Nephron progenitor cell (in vitro differentiated cells): ENCODE measurements around the gene PSME3IP1.
A peak's percentile ranks its signal among the peaks of the same experiment; 100 is the strongest.

Source experiments
- DNase-seq: peaks from one replicate; pipeline ENCODE4 v3.0.0; 2021
- H3K27ac Mint-ChIP-seq: 2 replicates; pipeline ENCODE4 v1.8.0; 2021; ENCODE audit warnings: mild to moderate bottlenecking, moderate library complexity, mixed read lengths
- H3K27me3 Mint-ChIP-seq: 2 replicates; pipeline ENCODE4 v1.8.0; 2021; ENCODE audit warnings: mild to moderate bottlenecking, low read depth, mixed read lengths; ENCODE audit not compliant: poor library complexity
- H3K36me3 Mint-ChIP-seq: 2 replicates; pipeline ENCODE4 v1.8.0; 2021; ENCODE audit warnings: low read depth, mixed read lengths
- H3K4me1 Mint-ChIP-seq: 2 replicates; pipeline ENCODE4 v1.8.0; 2021; ENCODE audit warnings: mixed read lengths
- H3K4me3 Mint-ChIP-seq: 2 replicates; pipeline ENCODE4 v1.8.0; 2021; ENCODE audit warnings: mild to moderate bottlenecking, moderate library complexity, mixed read lengths
- H3K9me3 Mint-ChIP-seq: 2 replicates; pipeline ENCODE4 v1.8.0; 2021; ENCODE audit warnings: mild to moderate bottlenecking, moderate library complexity, mixed read lengths
- CTCF ChIP-seq: fragments of 200-600 bp; sonication (generic); IDR thresholded peaks from 2 replicates; pipeline ENCODE4 v1.5.0; 2021; ENCODE audit warnings: antibody characterized with exemption

Gene PSME3IP1

DNA sequence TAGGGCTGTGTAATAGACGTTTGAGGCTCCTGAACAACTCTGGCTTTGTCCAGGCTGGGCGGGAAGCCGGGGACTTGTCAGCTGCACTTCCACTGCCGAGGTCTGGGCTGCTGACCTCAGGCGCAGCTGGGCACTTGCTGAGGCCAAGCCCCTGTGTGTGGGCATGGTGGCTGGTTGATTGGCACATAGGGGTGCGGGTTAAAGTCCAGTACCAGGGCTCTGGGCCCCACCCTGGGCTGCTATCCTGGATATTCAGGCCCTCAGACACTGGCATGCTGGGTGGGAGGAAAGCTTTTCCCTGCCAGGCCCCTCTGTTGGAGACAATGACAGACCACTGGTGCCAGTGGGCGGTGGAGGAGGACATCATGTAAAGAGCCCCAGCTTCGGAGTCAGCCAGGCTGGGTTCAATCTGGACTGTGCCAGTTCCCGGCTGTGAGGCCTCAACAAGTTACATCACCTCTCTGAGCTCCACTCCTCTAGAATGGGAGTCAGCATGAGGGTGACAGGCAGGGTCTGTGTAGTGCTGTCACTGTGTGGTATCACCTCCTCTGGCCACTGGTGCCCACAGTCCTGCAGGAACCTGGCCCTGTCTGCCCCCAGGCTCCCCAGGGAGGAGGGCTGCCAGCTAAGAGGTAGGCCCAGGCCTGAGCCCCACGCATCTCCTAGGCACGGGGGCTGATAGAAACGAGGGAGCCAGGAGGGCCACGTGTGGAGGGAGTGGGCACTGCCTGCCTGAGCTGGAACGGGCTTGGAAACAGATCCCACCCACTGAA, 42.5 kb downstream of the PSME3IP1 start:
- Mint-ChIP-seq H3K36me3 (no peaks in the 10 kb centered on the region), H3K9me3 (no peaks in the 10 kb centered on the region), H3K27ac (no peak overlapping the region), H3K4me3 (no peak overlapping the region), H3K27me3 (no peaks in the 10 kb centered on the region), H3K4me1 (peaks cover 60% of the 10 kb centered on the region)
- no peak for TF ChIP-seq CTCF
- no peak for DNase-seq

DNA sequence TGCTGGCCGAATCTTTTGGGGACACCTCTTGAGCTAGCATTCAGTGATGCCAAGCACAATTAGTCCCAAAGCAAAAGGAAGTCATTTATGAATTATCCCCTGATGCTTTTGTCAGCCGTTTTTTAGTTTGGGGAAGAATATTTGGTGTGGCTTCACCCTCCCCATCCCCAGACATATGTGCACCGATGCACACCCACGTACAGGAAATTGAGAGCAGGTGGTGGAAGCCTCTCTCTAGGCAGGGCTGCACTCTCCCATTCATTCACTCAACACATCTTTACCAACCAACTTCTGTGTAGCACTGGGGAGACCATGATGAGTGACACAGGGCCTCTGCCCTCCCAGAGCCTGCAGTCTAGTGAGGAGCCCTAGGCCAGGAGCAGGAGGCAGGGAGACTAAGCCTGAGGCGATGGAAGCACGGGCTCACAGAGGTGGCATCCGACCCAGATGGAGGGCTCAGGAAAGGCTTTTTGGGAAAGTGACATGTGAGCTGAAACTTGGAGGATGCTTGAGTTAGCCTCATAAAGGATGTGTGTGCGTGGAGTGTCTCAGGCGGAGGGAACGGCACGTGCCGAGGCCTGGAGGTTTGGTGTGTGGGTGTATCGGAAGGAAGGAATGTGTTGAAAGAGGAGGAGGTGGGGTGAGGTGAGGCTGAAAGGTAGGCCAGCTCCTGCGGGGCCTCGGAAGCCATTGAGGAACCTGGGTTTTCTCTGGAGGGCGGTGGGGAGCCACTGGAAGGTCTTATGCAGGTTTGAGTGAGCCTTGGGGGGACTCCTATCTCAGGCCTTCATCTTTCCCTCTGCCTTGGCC, 43.8 kb downstream of the PSME3IP1 start:
- peaks cover 3% of the 10 kb centered on the region for H3K27me3 Mint-ChIP-seq
- H3K4me1 Mint-ChIP-seq, result peaks cover 54% of the 10 kb centered on the region
- TF ChIP-seq CTCF, result no peak
- H3K36me3 Mint-ChIP-seq, result no peaks in the 10 kb centered on the region
- DNase-seq, result no peak
- peak overlapping the region; percentile 17 for H3K27ac Mint-ChIP-seq
- H3K9me3 Mint-ChIP-seq, result no peaks in the 10 kb centered on the region
- H3K4me3 Mint-ChIP-seq, result no peak overlapping the region

DNA sequence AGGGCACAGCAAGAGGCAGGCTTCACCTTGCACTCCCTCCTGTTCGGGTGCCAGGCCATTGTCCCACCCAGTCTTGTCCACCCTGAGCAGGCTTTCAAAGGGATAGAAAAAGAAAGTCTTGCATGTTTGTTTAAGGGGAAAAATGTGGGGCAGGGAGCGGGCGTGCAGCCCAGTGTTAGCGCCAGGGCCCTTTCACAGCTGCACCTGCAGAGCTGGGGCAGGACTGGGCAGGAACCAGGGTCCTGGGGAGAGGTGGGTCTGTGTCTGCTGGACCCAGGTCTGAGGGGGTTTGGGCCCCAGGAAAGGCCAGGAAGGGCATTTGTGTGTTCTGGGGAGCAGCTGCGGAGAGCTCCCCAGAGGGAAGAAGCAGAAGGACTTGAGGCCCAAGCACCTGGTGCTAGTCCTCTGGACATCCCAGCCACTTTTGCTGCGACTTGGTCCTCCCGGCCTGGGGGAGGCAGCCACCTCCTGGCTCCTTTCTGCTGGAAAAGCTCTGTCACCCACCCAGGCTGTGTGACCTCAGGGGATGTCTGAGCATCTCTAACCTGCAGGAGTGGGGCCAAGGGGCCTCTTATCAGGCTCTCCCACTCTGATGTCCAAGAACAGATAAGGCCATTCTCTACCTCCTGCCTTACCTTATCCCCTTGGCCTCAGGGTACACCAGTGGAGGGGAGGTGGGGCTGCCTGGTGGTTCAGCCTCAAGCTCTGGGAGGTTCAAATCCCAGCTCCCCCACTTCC, 44.7 kb downstream of the PSME3IP1 start:
- Mint-ChIP-seq H3K4me3 (no peak overlapping the region), H3K4me1 (peaks cover 51% of the 10 kb centered on the region), H3K9me3 (no peaks in the 10 kb centered on the region), H3K27ac (no peak overlapping the region), H3K36me3 (no peaks in the 10 kb centered on the region), H3K27me3 (peaks cover 3% of the 10 kb centered on the region)
- DNase-seq, result no peak
- TF ChIP-seq CTCF, result no peak

GRCh38 chr16:57138281-57138935, 47.4 kb downstream of the PSME3IP1 start:
- H3K9me3 Mint-ChIP-seq, result no peaks in the 10 kb centered on the region
- H3K27me3 Mint-ChIP-seq, result peaks cover 3% of the 10 kb centered on the region
- peak overlapping the region; percentile 13 for H3K27ac Mint-ChIP-seq
- no peak for DNase-seq
- TF ChIP-seq CTCF, result no peak
- H3K36me3 Mint-ChIP-seq, result no peaks in the 10 kb centered on the region
- peaks cover 40% of the 10 kb centered on the region for H3K4me1 Mint-ChIP-seq
- no peak overlapping the region for H3K4me3 Mint-ChIP-seq

GRCh38 chr16:57137566-57138273, 48.1 kb downstream of the PSME3IP1 start:
- Mint-ChIP-seq H3K4me1 (peaks cover 38% of the 10 kb centered on the region), H3K36me3 (no peaks in the 10 kb centered on the region), H3K9me3 (no peaks in the 10 kb centered on the region), H3K27me3 (peaks cover 3% of the 10 kb centered on the region), H3K27ac (peak overlapping the region; percentile 13), H3K4me3 (no peak overlapping the region)
- DNase-seq, result no peak
- TF ChIP-seq CTCF, result no peak
